Activated T-cell treated with anti-CD3 and anti-CD28 coated beads, Interleukin-2, amount 50 U/mL, for 1 hour (primary cell): ENCODE results near the gene MYF6.
"Not testable (repeated sequence)": the region's sequence is repeated elsewhere in the genome, so short reads cannot be mapped to it uniquely, and the experiment has no call there.

ENCODE experiments used
- DNase-seq: peaks from one replicate; pipeline ENCODE4 v3.0.0-alpha.2; 2020

MYF6 gene

GRCh38 chr12:80707126-80707829 lies at the start of gene MYF6:
Gene MYF6, plus strand, starts transcription at chr12:80707634. Its CDS starts 86 bp downstream, at chr12:80707720.
- DNase-seq, result no peak

GRCh38 chr12:80659512-80660063 lies 47.8 kb upstream of the MYF6 start:
- DNase-seq, result no peak

GRCh38 chr12:80662586-80662985 lies 44.8 kb upstream of the MYF6 start:
- no peak for DNase-seq

- no peak for DNase-seq
Measured at GRCh38 chr12:80670214-80670613, 37.2 kb upstream of the MYF6 start.

- not testable (repeated sequence) for DNase-seq
Measured at GRCh38 chr12:80676042-80676636, 31.3 kb upstream of the MYF6 start.

GRCh38 chr12:80676856-80677255 lies 30.6 kb upstream of the MYF6 start:
- no peak for DNase-seq

GRCh38 chr12:80677994-80678393 lies 29.4 kb upstream of the MYF6 start:
- DNase-seq, result no peak

- DNase-seq, result no peak
Measured at GRCh38 chr12:80679346-80680131, 27.9 kb upstream of the MYF6 start.

- no peak for DNase-seq
Measured at GRCh38 chr12:80681287-80681686, 26.1 kb upstream of the MYF6 start.

- DNase-seq, result no peak
Measured at GRCh38 chr12:80681786-80682185, 25.6 kb upstream of the MYF6 start.

- DNase-seq, result no peak
Measured at GRCh38 chr12:80684077-80684495, 23.3 kb upstream of the MYF6 start.

- DNase-seq, result no peak
Measured at GRCh38 chr12:80690090-80690489, 17.3 kb upstream of the MYF6 start.

- no peak for DNase-seq
Measured at GRCh38 chr12:80690513-80690912, 16.9 kb upstream of the MYF6 start.

GRCh38 chr12:80692114-80692513 lies 15.3 kb upstream of the MYF6 start:
- DNase-seq, result no peak

- no peak for DNase-seq
Measured at GRCh38 chr12:80697270-80697887, 10.1 kb upstream of the MYF6 start.

GRCh38 chr12:80698256-80698655 lies 9.2 kb upstream of the MYF6 start:
- no peak for DNase-seq

GRCh38 chr12:80698847-80699542 lies 8.4 kb upstream of the MYF6 start:
- DNase-seq, result no peak

GRCh38 chr12:80700327-80700726 lies 7.1 kb upstream of the MYF6 start:
- no peak for DNase-seq

GRCh38 chr12:80701388-80701787 lies 6.0 kb upstream of the MYF6 start:
- no peak for DNase-seq

GRCh38 chr12:80702889-80703805 lies 4.3 kb upstream of the MYF6 start:
- DNase-seq, result no peak

- no peak for DNase-seq
Measured at GRCh38 chr12:80704420-80704819, 3.0 kb upstream of the MYF6 start.
